NCI-H1105 treated with DMSO at 0.1 percent for 48 hours (cell line): Measurements from ENCODE around the gene EPB41L4B.
"Not testable (repeated sequence)": the region's sequence is repeated elsewhere in the genome, so short reads cannot be mapped to it uniquely, and the experiment has no call there.

Experiments used
- DNase-seq: peaks from one replicate; lab custom pipeline; 2025; lab: John Stamatoyannopoulos, UW

The EPB41L4B gene

DNA sequence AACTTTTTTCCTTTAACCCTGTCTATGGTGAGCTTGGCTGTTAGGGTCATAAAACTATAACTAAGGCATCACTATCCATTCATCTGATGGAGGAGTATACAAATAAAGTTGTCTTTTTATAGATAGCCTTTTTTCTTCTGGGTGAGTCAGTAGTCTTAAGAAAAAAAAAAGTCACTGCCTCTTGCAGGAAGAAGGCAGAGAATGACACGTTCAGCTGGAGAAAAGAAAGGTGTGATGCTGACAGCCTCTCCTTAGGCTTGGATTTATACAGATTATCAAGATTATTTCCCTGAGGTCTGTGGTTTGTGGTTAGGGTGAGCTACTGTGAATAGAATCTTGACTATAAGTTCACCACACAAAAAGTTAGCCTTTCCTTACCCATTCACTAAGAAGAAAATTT lies 23.0 kb downstream of the EPB41L4B start:
- no peak for DNase-seq

DNA sequence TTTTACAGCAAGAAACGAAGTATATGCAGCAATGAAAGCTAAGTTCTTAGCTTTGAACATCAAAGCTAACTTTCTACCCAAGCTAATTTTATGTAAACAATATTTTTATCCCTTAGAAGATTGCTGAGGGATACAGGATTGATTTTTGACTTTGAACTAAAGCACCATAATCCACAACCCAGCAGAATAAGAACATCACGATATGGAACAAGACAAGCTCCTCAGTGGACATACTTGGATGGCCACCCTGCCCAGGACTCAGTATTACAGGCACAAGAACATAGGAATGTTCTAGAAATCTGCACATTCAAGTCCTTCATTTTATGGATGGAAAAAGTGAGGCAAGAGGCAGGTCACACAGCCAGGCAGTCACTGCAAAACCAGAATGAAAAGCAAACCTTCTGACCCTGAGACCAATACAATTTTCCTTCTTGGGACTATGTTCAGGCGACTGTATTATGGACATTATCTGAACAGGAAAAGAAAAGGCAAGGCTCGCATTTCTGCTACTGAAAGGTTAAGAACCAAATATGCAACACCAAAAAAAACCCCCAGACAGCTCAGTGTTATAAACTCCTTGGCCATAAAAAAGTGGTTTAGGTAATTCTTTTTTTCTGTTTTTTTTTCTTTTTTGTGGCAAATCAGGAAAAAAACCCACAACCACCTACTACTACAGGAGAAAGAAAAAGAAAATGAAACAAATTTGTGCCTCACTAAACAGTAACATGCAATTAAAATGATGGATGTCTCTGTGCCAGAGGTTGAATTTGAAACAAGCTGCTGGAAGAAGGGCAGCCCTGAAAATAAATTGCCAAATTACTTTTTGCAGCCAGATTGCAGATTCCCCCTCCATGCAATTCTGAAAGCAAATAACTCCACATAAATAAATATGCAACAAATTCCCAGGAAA lies 25.4 kb downstream of the EPB41L4B start:
- DNase-seq, result no peak

DNA sequence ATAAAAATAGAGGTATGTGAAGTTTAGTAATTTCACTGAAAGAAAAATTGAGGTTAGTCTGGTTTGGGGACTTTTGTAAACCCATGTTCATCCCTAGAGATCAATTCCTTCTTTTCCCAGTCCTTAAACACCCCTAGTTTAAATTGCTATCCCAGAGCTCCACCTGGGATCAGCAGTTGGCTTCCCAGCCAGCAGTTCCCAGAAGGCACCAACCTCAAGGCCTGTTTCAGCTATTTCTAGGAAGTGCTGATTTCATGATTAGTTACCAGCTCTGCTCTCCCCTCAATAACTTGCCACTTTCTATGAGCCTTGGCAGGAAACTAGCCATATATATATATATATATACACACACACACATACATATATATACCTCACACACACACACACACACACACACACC lies 30.5 kb downstream of the EPB41L4B start:
- DNase-seq, result no peak

DNA sequence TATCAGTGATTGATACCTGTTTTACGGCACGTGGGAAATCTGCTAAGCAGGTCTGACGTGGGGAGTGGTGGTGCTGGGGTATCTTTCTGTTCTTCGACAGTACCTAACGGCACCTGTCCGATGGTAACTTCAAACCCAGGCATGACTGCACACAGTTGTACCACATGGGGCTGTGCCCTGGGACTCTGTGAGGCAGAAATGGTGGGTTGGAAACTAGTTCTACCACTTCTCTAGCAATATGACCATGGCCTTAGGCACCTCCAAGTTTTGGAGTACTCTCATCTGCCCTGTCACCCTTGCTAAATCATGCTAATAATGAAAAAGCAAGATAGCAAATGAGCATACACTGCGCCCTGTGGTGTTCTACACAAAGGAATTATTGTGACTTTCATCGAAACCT lies 30.9 kb downstream of the EPB41L4B start:
- no peak for DNase-seq

DNA sequence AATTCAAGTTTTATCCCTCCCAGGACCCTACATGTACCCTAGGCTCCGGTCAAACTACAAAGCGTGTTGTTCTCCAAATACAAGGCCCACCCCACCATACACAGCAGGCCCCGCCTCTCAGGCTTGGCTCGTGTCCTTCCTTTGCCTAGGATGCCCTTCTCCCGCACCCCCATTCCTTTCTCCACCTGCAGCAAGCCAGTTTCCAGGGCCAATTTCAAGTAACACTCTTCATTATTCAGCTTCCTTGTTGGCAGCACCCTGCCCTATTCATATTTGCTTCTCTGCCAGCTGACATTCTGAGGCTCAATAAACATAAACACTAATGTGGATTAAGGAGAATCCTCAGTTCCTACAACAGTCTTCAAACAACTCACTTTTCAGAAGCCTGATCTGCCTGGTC lies 31.7 kb downstream of the EPB41L4B start:
- DNase-seq, result no peak

DNA sequence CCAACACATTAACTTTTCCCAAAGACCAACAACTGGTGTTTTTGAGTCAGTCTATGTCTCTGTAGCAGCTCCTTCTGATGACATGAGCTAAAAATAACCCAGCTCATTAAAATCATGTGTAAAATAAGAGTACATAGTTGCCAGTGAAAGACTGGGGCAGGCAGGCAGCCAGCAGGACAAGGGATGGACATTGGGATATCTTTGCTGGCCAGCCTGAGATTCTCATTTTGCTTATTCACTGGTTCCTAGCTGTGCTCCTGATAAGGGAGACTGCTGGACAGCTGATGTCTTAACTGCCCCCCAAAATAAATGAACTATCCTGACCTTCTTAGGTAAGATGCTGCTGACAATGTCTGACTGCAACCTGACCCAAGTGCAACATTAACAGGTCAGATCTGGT lies 33.9 kb downstream of the EPB41L4B start:
- no peak for DNase-seq

DNA sequence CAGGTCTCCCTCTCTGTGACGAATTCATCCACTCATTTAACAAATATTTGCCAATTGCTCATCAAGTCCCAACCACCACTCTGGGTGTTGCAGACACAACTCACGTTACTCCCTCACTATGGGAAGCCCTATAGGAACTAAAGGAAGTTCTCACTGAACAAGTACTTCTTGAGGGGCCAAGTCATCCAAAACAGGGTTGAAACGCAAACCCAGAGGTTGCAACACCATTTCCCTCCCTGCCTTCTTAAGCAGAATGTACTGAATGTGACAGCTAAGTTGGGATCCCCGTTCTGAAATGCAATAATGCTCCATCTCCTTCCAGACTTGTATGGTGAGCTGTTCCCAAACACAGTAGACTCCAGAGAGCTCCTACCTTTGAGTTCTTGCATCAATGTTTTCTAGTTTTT lies 34.3 kb downstream of the EPB41L4B start:
- DNase-seq, result no peak

DNA sequence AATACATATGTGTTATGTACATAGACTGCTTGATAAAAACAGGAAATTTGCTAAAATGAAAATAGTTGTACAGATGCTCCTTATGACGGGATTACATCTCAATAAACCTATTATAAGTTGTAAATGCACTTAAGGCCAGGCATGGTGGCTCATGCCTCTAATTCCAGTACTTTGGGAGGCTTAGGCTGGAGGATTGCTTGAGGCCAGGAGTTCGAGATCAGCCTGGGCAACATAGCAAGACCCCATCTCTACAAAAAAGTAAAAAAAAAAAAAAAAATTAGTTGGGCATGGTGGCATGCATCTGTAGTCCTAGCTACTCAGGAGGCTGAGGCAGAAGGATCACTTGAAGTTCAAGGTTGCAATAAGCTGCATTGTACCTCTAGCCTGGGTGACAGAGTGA lies 37.2 kb downstream of the EPB41L4B start:
- DNase-seq, result not testable (repeated sequence)

DNA sequence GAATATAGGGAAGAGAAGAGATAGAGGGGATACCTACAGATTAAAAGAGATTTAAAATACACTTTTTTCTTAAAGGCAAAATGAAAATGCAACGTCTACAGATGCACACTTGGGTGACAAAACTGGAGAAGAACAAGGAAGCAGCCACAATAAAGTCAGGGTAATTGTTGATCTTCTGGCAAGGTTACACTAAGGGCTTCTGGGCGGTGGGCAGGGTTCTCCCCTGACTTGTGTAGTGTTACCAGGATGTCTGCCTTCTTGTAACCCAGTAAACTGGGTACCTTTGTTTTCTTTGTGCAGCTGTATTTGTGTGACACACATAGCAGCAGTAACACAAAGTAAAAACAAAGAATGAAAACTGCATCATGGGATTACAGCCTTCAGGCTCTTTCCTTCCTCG lies 37.8 kb downstream of the EPB41L4B start:
- DNase-seq, result no peak

DNA sequence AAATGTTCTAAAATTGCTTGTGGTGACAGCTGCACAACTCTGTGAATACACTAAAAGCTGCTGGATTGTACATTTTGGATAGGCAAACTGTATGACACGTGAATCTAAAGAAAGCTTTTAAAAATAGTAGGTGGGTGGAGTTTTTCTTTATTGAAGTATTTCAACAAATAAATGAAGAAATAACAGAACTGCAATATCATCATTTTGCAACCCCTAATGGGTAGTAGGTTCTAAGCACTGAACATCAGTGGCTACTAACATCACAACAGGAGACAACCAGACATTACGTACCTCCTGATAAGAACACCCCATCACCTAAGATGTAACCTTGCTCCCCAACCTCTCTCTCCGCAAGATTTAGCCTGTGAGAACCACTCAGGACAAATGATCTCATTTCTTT lies 38.6 kb downstream of the EPB41L4B start:
- DNase-seq, result no peak

DNA sequence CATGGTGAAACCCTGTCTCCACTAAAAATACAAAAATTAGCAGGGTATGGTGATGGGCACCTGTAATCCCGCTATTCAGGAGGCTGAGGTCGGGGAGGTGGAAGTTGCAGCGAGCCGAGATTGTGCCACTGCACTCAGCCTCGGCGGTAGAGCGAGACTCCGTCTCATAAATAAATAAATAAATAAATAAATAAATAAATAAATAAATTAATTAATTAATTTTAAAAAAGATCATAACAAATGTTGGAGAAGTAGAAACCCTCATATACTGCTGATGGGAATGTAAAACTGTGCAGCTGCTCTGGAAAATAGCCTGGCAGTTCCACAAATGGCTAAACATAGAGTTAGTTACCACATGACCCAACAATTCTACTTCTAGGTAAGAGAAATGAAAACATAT lies 39.3 kb downstream of the EPB41L4B start:
- DNase-seq, result no peak

DNA sequence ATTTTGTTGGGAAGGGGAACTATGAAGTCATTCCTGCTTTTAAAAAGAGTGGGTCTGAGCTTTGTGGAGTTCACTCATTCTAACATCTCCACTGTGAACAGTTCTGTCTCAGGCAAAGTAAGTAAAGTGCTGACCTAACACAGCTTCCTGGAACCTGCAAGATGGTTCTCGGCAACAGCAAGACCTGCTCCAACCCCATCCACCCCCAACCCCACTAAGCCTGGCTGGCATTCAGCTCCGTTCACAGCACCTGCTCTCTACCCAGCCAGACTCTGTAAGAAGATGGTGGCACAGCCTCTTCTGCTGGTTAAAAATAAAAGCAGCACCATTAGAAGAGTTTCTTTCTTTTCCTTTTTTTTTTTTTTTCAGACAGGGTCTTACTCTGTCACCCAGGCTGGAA lies 42.0 kb downstream of the EPB41L4B start:
- no peak for DNase-seq

DNA sequence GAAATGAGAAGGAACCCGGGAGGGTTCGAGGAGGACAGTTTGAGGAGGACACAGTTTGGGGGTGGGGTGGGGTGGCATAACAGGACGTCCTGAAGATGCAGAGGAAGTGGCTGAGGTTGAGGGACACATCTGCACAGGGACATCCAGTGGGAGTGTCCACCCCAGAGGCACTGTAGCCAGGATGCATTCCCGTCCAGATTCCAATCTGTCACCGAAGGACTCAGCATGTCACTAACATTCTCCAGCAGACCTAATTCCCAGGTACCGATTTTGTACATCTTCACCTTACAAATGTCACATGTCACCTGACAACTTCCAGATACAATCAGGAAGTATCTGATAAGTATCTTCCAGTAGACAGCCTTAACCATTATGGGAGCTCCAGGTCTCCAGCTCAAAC lies 42.6 kb downstream of the EPB41L4B start:
- DNase-seq, result no peak

DNA sequence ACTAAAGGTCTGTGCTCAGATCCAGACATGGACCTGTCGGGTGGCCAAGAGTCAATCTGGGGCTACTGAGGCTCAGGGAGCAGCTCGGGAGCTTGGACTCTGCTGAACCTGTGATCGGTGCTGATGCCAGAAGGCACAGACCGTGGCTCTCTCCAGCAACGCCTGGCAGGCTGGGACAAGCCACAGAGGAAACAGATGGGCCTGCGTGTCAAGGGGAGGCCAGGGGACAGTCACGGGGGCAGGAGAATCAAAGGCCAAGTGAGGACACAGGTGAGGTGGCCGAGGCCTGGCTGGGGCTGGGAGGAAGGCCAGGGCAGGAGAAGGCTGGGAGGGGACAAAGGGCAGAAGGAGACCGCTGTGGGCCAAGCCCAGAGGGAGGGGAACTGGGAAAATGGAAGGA lies 43.4 kb downstream of the EPB41L4B start:
- DNase-seq, result no peak

DNA sequence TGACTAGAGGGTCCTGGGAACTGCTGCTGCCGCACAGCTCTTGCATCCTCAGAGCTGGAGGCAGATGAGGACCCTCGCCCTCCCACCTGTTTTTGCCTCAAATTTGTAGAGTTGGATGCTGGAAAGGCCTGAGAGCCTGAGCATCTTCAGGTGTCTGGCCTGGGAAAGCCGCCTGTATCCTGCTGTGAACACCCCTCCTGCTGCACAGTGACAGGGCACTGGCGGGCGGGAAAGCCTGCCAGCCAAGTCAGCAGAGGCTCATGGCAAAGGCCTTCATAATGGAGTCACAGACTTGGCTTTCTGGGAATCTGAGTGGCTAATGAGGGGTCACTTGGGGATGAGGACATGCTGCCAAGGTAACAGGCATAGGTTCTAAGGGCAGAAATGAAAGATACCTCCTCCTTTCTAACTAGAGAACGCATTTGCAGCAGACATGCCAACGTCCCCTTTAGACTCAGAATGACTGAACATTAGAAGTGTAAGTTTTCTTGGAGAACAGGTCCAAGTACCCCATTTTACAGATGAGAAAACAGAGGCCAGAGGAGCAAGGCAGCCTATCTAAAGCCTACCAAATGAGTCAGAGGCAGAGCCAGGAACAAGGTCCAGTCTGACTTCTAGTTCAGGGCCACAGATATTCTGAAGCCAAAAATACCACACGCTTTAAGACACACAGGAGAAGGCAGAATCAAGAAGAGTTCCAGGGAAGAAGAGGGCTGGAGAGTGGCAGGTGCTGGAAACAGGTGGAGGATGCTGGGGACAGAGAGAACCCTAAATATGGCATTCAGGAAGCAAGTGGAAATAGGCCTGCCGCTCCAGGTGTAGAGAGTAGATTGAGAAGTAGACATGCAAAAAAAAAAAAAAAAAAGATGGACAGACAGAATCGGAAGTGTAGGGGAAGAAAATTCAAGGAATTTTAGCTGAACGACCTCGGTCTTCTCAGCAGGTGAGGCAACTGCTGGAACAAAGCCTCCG lies 44.1 kb downstream of the EPB41L4B start:
- no peak for DNase-seq

DNA sequence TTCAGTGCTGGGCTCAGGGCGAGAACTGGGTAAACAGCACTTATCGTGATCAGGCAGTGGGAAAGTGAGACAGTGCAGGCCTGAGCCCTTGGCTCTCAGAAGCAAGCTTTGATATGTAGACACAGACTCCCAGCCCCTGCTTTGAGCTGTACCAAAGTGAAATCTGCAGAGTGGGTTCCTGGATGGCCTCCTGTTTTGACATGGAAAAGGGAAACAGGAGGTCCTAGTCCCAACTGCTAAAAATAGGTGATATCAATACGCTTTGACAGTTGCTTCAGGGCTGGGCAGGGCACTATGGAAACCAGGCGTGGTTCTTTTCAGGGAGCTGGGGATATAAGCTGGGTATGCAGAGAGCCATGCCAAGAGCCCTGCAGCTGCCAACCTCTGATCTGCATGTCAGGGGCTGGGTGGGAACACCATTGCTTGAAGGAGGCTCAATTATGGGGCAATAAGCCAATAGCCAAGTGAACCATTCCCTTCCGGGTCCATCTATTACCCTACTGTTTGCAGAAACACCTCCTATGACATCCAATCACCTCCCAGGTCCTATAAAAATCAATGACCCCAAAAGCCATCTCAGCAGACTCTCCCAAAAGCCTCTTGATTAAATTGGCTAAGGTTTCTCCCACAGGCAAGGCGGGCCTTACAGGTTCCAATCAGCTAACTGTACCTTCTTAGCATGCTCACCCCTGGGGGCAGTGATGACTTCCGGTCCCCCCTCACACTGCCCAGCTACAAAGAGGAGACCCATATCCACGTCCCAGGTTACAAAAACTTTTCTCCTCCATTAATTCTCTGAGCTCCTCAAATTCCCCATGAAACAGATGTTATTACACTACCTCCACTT lies 45.8 kb downstream of the EPB41L4B start:
- peak; percentile 7 for DNase-seq

DNA sequence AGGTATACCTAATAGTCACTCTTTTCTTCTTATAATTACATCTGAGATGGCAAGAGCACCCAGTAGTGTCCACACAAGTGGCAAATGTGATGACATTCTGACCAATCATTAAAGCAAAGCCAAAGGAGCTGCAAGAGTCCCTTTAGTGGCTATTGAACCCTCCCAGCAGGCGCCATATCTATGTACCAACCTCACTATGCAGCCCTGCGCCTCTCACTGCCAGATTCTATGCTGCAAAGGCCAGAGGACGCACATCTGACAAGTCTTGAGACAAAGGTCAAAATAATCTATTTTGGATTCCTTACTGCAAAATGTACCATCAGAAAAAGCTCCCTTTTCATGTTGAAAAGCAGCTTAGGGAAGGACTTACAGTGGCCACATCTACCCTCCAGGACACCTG lies 47.0 kb downstream of the EPB41L4B start:
- DNase-seq, result no peak

DNA sequence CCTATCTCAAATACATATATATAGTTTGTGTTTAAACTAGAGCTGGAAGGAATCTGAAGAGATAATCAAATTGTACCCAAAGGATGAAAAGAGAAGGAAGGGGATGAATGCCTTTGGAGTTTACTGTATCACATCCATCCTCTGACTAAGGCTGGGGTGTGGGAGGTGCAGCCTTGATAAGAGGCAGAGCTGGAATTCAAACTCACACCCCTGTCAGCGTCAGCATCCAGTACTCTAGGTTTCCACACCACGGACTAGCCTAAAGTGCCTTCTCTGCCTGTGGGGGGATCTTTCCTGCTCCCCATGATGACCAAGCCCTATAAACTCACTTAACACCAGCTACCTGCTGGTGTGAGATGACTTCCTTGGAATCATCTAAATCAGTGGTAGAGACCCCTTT lies 48.1 kb downstream of the EPB41L4B start:
- no peak for DNase-seq

DNA sequence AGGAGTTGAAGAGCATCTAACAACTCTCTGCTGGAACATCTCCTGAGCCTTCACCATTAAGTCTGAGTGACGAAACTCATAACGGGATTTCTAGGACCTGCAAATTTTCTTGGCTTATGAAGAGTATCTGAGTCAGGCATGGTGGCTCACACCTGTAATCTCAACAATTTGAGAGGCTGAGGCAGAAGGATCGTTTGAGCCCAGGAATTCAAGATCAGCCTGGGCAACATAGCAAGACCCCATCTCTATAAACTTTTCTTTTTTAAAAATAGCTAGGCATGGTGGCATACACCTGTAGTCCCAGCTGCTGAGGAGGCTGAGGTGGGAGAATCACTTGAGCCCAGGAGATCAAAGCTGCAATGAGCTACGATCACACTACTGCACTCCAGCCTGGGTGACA lies 48.8 kb downstream of the EPB41L4B start:
- DNase-seq, result no peak

DNA sequence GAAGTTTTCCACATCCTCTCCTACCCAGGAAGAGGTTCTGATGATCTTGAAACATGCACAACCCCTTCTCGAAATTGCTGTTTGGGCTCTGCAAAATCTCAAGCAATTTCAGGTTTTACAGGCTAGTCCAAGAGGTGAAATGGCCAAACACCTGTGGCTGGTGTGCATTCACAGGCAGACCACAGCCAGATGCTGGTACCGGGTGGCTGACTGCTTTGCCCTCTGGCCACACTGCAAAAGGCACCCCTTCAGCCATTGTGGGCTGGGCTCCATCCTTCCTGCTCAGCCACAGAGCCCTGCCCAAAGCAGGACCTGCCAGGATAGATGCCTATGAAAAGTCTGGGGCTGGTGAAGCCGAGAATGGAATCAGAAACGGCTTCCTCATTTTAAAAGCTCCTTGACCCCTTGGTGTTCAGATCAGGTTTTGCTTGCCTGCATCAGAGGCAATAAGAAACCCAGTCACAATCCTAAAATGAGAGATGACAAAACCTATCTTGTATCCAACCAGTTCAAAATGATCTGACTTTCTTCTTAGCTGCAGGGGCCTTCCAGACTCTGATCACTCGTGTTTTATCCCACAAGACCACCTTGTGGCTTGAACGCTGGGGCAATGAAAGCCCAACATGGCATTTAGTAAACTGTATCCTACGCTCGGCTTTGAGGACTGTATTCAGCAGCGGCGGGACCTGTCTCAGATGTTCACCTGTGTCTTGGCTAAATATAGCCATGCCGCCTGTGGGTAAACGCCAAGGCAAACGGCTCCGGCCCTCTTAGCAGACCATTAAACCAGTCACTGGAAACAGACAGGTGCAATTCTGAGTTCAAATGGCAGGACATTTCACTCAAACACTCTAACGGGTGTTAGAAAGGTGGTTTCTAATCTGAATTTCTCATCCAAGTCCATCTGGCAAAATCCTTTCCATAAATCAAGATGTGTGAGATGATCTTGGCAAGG lies 49.6 kb downstream of the EPB41L4B start:
- DNase-seq, result peak; percentile 62

DNA sequence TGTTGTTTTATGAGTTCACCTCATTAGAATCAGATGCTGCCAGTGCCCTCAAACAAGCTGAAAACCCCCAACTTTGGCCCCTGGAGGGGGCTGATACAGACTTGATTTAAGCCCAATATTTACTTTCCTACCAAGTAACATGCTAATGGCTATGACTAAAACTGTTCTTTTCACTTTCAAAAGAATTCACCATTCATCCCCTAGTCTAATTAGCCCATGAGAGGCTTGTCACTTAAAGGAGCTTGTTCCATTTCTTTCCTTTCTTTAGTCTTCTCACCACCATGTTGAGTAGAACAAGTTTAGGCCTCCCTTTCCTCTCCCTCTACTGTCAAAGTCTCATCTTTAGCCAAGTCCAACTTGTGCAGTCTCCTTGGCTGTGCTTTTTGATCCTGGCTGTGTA lies 50.4 kb downstream of the EPB41L4B start:
- no peak for DNase-seq
